Activated B cell treated with CpG ODN at 0.5 μM for 24 hours (primary cell): ENCODE results near the gene ASGR1. TPM values are rescaled to one million over a fixed set of nuclear protein-coding genes. Genes with fewer than 3 reads are reported as not detected.

Experiments used
- ATAC-seq: fragments of 200-7000 bp; cut with Tn5 transposase; one replicate; pipeline ENCODE4 v1.10.0; 2021; ENCODE audit warnings: low read depth, mild to moderate bottlenecking, moderate library complexity
- CTCF ChIA-PET: fragments of 350-600 bp; sonication (Branson Sonifier 250); formaldehyde crosslinking; loops from one replicate; lab custom pipeline; 2021; ENCODE audit warnings: antibody characterized with exemption; lab: Charles Lee
- POLR2A ChIA-PET: fragments of 350-600 bp; sonication (Branson Sonifier 250); formaldehyde crosslinking; loops from one replicate; lab custom pipeline; 2021; ENCODE audit warnings: antibody characterized with exemption; lab: Charles Lee
- DNase-seq: peaks from one replicate; pipeline ENCODE4 v3.0.0; 2022
- H3K27ac Mint-ChIP-seq: one replicate; pipeline ENCODE4 v1.8.0; 2020; ENCODE audit warnings: mixed read lengths
- H3K27me3 Mint-ChIP-seq: one replicate; pipeline ENCODE4 v1.8.0; 2021; ENCODE audit warnings: mixed read lengths
- H3K36me3 Mint-ChIP-seq: one replicate; pipeline ENCODE4 v1.8.0; 2021; ENCODE audit warnings: low read depth, mixed read lengths
- H3K4me1 Mint-ChIP-seq: one replicate; pipeline ENCODE4 v1.8.0; 2021; ENCODE audit warnings: mixed read lengths
- H3K4me3 Mint-ChIP-seq: one replicate; pipeline ENCODE4 v1.8.0; 2020; ENCODE audit warnings: mild to moderate bottlenecking, mixed read lengths
- H3K9me3 Mint-ChIP-seq: one replicate; pipeline ENCODE4 v1.8.0; 2020; ENCODE audit warnings: mixed read lengths
- intact Hi-C: fragments of 100-400 bp; cut with micrococcal nuclease; formaldehyde crosslinking; loops from one replicate; pipeline ENCODE4 v1.15.1; 2024
- total RNA-seq: library from RNA; stranded (reverse); gene quantifications from 2 replicates; pipeline ENCODE4 v1.2.3, GENCODE V29; 2022
- TF ChIP-seq, protein P1 (sequence below): fragments of 200-600 bp; IDR thresholded peaks from one replicate; pipeline ENCODE4 v1.8.0; 2022; ENCODE audit warnings: antibody characterized with exemption, mild to moderate bottlenecking

The ASGR1 gene
- total RNA-seq, 1 donor from 2014 or later, result not detected

DNA sequence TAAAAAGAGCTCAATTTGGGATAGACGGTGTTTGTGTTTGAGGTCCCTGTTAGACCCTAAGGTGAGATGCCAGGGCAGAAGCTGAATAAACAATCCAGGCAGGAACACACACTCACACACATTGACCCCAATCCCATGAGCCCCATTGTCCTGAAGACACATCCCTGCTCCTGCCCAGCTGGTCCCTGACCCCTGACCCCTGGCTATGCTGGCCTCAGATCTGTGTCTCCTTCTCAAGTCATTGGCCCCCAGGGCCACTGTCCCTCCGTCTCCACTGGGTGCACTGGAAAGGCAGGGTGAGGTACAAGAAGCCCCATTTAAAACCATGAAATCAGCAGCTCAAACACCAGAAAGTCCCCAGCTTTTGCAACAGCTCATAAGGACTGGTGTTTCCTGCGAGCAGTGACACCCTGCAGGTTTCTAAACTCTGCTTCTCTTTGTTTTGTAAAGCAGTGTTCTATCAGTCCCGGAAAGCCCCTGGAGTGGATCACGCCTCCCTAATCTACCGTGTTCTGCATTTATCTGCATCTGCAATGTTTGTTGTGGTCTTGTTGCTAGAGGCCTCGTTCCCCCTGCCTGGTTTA, 46.6 kb downstream of the ASGR1 start:
- CTCF ChIA-PET, result interaction anchor here (0.9 to 8.0 kb wide), 4 partner anchors 80 to 222 kb away, joined by 4 to 109 read pairs (median 22); no protein-coding TSS in a partner anchor
- TF ChIP-seq, protein P1, sequence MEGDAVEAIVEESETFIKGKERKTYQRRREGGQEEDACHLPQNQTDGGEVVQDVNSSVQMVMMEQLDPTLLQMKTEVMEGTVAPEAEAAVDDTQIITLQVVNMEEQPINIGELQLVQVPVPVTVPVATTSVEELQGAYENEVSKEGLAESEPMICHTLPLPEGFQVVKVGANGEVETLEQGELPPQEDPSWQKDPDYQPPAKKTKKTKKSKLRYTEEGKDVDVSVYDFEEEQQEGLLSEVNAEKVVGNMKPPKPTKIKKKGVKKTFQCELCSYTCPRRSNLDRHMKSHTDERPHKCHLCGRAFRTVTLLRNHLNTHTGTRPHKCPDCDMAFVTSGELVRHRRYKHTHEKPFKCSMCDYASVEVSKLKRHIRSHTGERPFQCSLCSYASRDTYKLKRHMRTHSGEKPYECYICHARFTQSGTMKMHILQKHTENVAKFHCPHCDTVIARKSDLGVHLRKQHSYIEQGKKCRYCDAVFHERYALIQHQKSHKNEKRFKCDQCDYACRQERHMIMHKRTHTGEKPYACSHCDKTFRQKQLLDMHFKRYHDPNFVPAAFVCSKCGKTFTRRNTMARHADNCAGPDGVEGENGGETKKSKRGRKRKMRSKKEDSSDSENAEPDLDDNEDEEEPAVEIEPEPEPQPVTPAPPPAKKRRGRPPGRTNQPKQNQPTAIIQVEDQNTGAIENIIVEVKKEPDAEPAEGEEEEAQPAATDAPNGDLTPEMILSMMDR, result no peak
- Mint-ChIP-seq H3K4me1 (peaks cover 43% of the 10 kb centered on the region), H3K27ac (peak overlapping the region; percentile 97), H3K4me3 (peak overlapping the region; percentile 73), H3K36me3 (no peaks in the 10 kb centered on the region), H3K9me3 (no peaks in the 10 kb centered on the region), H3K27me3 (peaks cover 6% of the 10 kb centered on the region)
- intact Hi-C loops, result loop anchor here (1.0 to 2.0 kb wide), 3 partner anchors 38 to 83 kb away; no protein-coding TSS in a partner anchor
- POLR2A ChIA-PET, result interaction anchor here (0.6 to 2.7 kb wide), 20 partner anchors 9 to 555 kb away, joined by 3 to 29 read pairs (median 5); partner anchors contain the start of genes MED31, SLC16A11, SLC16A13 and TP53
- peak; percentile 37 for DNase-seq
- peak; percentile 83 for ATAC-seq

GRCh38 chr17:7131423-7131791, 47.8 kb downstream of the ASGR1 start:
- H3K4me1 Mint-ChIP-seq, result peaks cover 43% of the 10 kb centered on the region
- peaks cover 4% of the 10 kb centered on the region for H3K27me3 Mint-ChIP-seq
- H3K9me3 Mint-ChIP-seq, result no peaks in the 10 kb centered on the region
- no peaks in the 10 kb centered on the region for H3K36me3 Mint-ChIP-seq
- peak overlapping the region; percentile 54 for H3K4me3 Mint-ChIP-seq
- ATAC-seq (no peak), DNase-seq (no peak)
- ChIA-PET CTCF (interaction anchor here (3.1 to 8.0 kb wide), 2 partner anchors 79 to 86 kb away, joined by 36 to 109 read pairs; no protein-coding TSS in a partner anchor), POLR2A (interaction anchor here (0.7 to 2.7 kb wide), 8 partner anchors 10 to 555 kb away, joined by 3 to 29 read pairs (median 4); partner anchors contain the start of genes SLC16A11 and TP53)
- intact Hi-C loops, result no loop called here
- TF ChIP-seq, protein P1, result no peak
- H3K27ac Mint-ChIP-seq, result peak overlapping the region; percentile 97

DNA sequence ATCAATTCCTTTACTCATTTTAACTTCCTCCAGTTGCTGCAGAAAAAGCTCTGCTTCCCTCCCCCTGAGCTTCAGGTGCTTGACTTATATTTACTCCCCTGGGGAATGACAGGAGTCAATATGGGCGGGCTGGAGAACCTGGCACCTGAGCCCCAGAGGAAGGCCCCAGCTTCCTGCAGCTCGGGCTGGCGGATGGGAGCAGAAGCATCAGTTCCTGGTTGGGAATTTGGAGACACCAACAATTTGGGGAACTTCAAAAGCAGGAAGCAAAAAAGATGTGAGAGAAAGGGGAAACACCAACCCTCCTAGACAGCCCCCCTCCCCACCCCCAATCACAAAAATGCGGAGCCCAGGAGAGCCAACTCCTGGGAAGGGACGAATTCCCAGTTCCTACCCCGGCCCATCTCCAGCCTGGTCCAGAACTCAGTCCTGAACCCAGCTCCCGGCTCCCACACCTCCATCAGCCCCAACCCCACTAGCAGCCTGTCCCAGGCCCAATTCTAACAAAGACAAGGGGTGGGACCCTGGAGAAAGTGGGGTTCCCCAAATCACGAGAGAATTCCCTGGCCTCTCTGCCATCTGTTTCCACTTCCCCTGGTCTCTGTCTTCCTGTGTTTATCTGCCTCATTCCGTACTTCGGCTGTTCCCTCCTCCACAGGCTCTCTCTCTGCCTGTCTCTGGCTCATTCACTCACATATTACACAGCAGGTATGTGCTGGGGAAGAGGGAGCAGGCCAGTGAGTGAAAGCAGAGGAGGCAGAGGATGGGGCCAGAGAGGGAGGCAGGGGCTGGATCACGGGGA, 48.3 kb downstream of the ASGR1 start:
- ATAC-seq, result peak; percentile 16
- H3K4me3 Mint-ChIP-seq, result peak overlapping the region; percentile 54
- CTCF ChIA-PET, result interaction anchor here (0.8 to 8.0 kb wide), 4 partner anchors 78 to 85 kb away, joined by 3 to 109 read pairs (median 3); no protein-coding TSS in a partner anchor

GRCh38 chr17:7129311-7129710, 49.9 kb downstream of the ASGR1 start:
- ATAC-seq, result no peak
- H3K9me3 Mint-ChIP-seq, result no peaks in the 10 kb centered on the region

More for the DNA sequence above, 48.3 kb downstream of the ASGR1 start:
- Mint-ChIP-seq H3K4me1 (peaks cover 39% of the 10 kb centered on the region), H3K9me3 (no peaks in the 10 kb centered on the region), H3K27me3 (peaks cover 3% of the 10 kb centered on the region), H3K36me3 (no peaks in the 10 kb centered on the region), H3K27ac (peak overlapping the region; percentile 97)
- DNase-seq, result no peak
- TF ChIP-seq, protein P1, result no peak
- POLR2A ChIA-PET, result interaction anchor here (0.6 to 1.1 kb wide), 5 partner anchors 35 to 117 kb away, joined by 3 to 6 read pairs (median 3); partner anchors contain the start of gene SLC16A13
- intact Hi-C loops, result no loop called here

More at GRCh38 chr17:7129311-7129710, 49.9 kb downstream of the ASGR1 start:
- Mint-ChIP-seq H3K36me3 (no peaks in the 10 kb centered on the region), H3K27me3 (peaks cover 3% of the 10 kb centered on the region), H3K4me1 (peaks cover 39% of the 10 kb centered on the region), H3K4me3 (no peak overlapping the region), H3K27ac (no peak overlapping the region)
- POLR2A ChIA-PET, result no interaction called here
- CTCF ChIA-PET, result no interaction called here
- TF ChIP-seq, protein P1, result no peak
- no peak for DNase-seq
- intact Hi-C loops, result no loop called here
